ENCODE measurements around the gene KRTAP19-3. TPM values are rescaled to one million over a fixed set of nuclear protein-coding genes. Genes with fewer than 3 reads are reported as not detected.

KRTAP19-3 gene
- total RNA-seq, 1 donor from 2014 or later, result not detected

- Histone ChIP-seq H3K4me3 (no peak overlapping the region), H3K27ac (replicated peaks) (no peak overlapping the region), H3K36me3 (no peaks in the 10 kb centered on the region), H3K9me3 (replicated peaks) (no peaks in the 10 kb centered on the region), H3K4me1 (no peaks in the 10 kb centered on the region), H3K27me3 (ENCODE audit: low read depth) (no peaks in the 10 kb centered on the region)
- DNase-seq, result no peak
- intact Hi-C loops (cut with micrococcal nuclease), result no loop called here
- TF ChIP-seq, protein P1, sequence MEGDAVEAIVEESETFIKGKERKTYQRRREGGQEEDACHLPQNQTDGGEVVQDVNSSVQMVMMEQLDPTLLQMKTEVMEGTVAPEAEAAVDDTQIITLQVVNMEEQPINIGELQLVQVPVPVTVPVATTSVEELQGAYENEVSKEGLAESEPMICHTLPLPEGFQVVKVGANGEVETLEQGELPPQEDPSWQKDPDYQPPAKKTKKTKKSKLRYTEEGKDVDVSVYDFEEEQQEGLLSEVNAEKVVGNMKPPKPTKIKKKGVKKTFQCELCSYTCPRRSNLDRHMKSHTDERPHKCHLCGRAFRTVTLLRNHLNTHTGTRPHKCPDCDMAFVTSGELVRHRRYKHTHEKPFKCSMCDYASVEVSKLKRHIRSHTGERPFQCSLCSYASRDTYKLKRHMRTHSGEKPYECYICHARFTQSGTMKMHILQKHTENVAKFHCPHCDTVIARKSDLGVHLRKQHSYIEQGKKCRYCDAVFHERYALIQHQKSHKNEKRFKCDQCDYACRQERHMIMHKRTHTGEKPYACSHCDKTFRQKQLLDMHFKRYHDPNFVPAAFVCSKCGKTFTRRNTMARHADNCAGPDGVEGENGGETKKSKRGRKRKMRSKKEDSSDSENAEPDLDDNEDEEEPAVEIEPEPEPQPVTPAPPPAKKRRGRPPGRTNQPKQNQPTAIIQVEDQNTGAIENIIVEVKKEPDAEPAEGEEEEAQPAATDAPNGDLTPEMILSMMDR (IDR thresholded peaks at IDR 0.05; ENCODE audit: borderline replicate concordance), result no peak
These were observed 44.8 kb downstream of the KRTAP19-3 start for GRCh38 chr21:30447056-30447455.

DNA sequence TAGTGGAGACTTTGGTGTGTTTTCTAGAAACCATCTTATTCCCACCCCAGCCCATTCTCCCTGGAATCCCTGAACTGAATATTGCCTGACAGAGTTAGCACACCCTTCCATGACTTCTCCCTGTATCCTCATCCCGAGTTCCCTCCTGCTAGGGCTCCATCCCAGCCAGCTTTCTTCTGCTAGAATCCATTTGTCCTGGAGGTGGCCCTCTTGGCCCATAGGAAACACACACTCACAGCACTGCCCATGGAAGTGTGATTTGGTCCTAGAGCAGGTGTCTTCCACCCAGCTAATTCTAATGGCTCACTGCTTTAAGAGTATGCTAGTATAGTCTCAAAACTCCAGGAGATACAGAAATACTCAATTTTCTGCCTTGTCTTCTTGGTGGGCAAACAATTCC is 47.6 kb downstream of the KRTAP19-3 start:
- DNase-seq, result no peak
- TF ChIP-seq, protein P1 (IDR thresholded peaks at IDR 0.05; ENCODE audit: borderline replicate concordance), result peak; percentile 56
- H3K27me3 ChIP-seq (ENCODE audit: low read depth), result peaks cover 5% of the 10 kb centered on the region
- H3K36me3 ChIP-seq, result no peaks in the 10 kb centered on the region
- H3K4me1 ChIP-seq, result no peaks in the 10 kb centered on the region
- H3K9me3 ChIP-seq (replicated peaks), result no peaks in the 10 kb centered on the region
- H3K4me3 ChIP-seq, result no peak overlapping the region
- intact Hi-C loops (cut with micrococcal nuclease), result loop anchor here (5.0 kb wide), 1 partner anchor 288 kb away; no protein-coding TSS in a partner anchor
- no peak overlapping the region for H3K27ac ChIP-seq (replicated peaks)

DNA sequence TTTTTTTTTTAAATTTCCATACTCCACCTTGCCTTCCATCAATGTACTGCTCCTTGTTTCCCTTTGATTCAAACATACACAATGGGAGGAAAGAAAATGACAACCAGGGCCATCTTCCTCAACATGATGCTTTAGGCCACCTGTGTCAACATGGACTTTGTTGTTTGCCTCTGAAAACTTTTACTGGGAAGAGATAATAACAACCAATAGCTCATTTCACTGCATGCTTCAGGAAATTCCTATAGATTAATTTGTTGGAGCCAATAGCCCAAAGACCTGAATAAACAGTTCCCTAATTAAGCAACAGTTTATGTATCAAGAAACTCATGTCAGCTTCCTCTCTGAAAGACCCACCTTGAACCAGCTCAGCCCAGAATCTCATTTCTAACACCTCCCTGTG is 48.6 kb downstream of the KRTAP19-3 start:
- Histone ChIP-seq H3K4me1 (no peaks in the 10 kb centered on the region), H3K27me3 (ENCODE audit: low read depth) (peaks cover 5% of the 10 kb centered on the region), H3K9me3 (replicated peaks) (no peaks in the 10 kb centered on the region), H3K27ac (replicated peaks) (no peak overlapping the region), H3K36me3 (no peaks in the 10 kb centered on the region), H3K4me3 (no peak overlapping the region)
- TF ChIP-seq, protein P1 (IDR thresholded peaks at IDR 0.05; ENCODE audit: borderline replicate concordance), result no peak
- no peak for DNase-seq
- intact Hi-C loops (cut with micrococcal nuclease), result loop anchor here (5.0 kb wide), 1 partner anchor 289 kb away; no protein-coding TSS in a partner anchor

Other genes with a start within 250 kb of the KRTAP19-3 start
- not detected for gene KRTAP24-1, start 209.1 kb downstream of the KRTAP19-3 start, total RNA-seq
- gene KRTAP25-1, start 202.5 kb downstream of the KRTAP19-3 start, total RNA-seq, result not detected
- gene KRTAP26-1, start 171.7 kb downstream of the KRTAP19-3 start, total RNA-seq, result not detected
- not detected for gene KRTAP27-1, start 154.3 kb downstream of the KRTAP19-3 start, total RNA-seq
- not detected for gene KRTAP23-1, start 143.4 kb downstream of the KRTAP19-3 start, total RNA-seq
- not detected for gene KRTAP13-2, start 119.7 kb downstream of the KRTAP19-3 start, total RNA-seq
- not detected for gene KRTAP13-1, start 96.0 kb downstream of the KRTAP19-3 start, total RNA-seq
- not detected for gene KRTAP13-3, start 66.1 kb downstream of the KRTAP19-3 start, total RNA-seq
- not detected for gene KRTAP13-4, start 61.8 kb downstream of the KRTAP19-3 start, total RNA-seq
- gene KRTAP15-1, start 51.7 kb downstream of the KRTAP19-3 start, total RNA-seq, result not detected
- gene KRTAP19-1, start 11.6 kb downstream of the KRTAP19-3 start, total RNA-seq, result not detected
- gene KRTAP19-2, start 4.6 kb downstream of the KRTAP19-3 start, total RNA-seq, result not detected
- gene KRTAP19-4, start 5.2 kb upstream of the KRTAP19-3 start, total RNA-seq, result not detected
- not detected for gene KRTAP19-5, start 10.1 kb upstream of the KRTAP19-3 start, total RNA-seq
- not detected for gene KRTAP19-6, start 49.9 kb upstream of the KRTAP19-3 start, total RNA-seq
- gene KRTAP19-7, start 69.3 kb upstream of the KRTAP19-3 start, total RNA-seq, result not detected
- not detected for gene KRTAP22-2, start 98.4 kb upstream of the KRTAP19-3 start, total RNA-seq
- gene KRTAP6-3, start 100.4 kb upstream of the KRTAP19-3 start, total RNA-seq, result not detected
- gene KRTAP6-2, start 106.9 kb upstream of the KRTAP19-3 start, total RNA-seq, result not detected
- gene KRTAP22-1, start 109.1 kb upstream of the KRTAP19-3 start, total RNA-seq, result not detected
- not detected for gene KRTAP6-1, start 121.9 kb upstream of the KRTAP19-3 start, total RNA-seq
- gene KRTAP20-1, start 124.4 kb upstream of the KRTAP19-3 start, total RNA-seq, result not detected
- not detected for gene KRTAP20-4, start 128.6 kb upstream of the KRTAP19-3 start, total RNA-seq
- not detected for gene KRTAP20-2, start 143.2 kb upstream of the KRTAP19-3 start, total RNA-seq
- not detected for gene KRTAP20-3, start 150.9 kb upstream of the KRTAP19-3 start, total RNA-seq
- gene KRTAP21-3, start 226.8 kb upstream of the KRTAP19-3 start, total RNA-seq, result not detected